Lower leg skin (tissue), 4 donors: ENCODE data around the gene LUZP1. TPM values are rescaled to one million over a fixed set of nuclear protein-coding genes. Genes with fewer than 3 reads are reported as not detected.

Source experiments
- DNase-seq, 2 donors: peaks; one replicate each; pipeline ENCODE4 v3.0.0-alpha.2; 2019; ENCODE audit warnings: low spot score in 2 of 2
- H3K4me3 ChIP-seq: fragments of 200-600 bp; sonication (generic); 2 replicates; pipeline ENCODE4 v1.5.1; 2017; ENCODE audit warnings: mild to moderate bottlenecking, low read depth; ENCODE audit not compliant: poor library complexity, severe bottlenecking
- CTCF ChIP-seq, 3 donors: fragments of 450-650 bp; IDR thresholded peaks; one replicate each; pipeline ENCODE4 v1.5.1; 2016; ENCODE audit warnings: antibody characterized with exemption in 3 of 3, mild to moderate bottlenecking in 3 of 3, moderate library complexity in 2 of 3
- POLR2A ChIP-seq, 2 donors: fragments of 450-650 bp; IDR thresholded peaks; one replicate each; pipeline ENCODE4 v1.6.1; 2016 to 2017; ENCODE audit warnings: antibody characterized with exemption in 2 of 2, mild to moderate bottlenecking in 1 of 2, moderate library complexity in 1 of 2
- WGBS, 2 donors: methylation state at CpG; one replicate each; pipeline ENCODE4 v1.1.5; 2018; 5-methylcytosine and 5-hydroxymethylcytosine counted together
- intact Hi-C: fragments of 100-400 bp; cut with DNase I; formaldehyde crosslinking; loops from one replicate; pipeline ENCODE4 v1.15.0; 2023; ENCODE audit warnings: low total_unique reads
- total RNA-seq, 4 donors: library from RNA; depleted of rRNA; stranded (reverse); fragments of >200 nt; gene quantifications; one replicate each; pipeline ENCODE4 v1.1.0, GENCODE V29; 2016

The LUZP1 gene
- total RNA-seq, 4 donors from 2014 or later = 14.2 to 25.5 (median 19.3) TPM

GRCh38 chr1:23156940-23157339 is 11.7 kb downstream of the LUZP1 start:
- intact Hi-C loops = no loop called here
- 93 to 97% methylated on average over 4 of the region's 4 CpGs for WGBS, 2 donors
- no peak overlapping the region for H3K4me3 ChIP-seq
- TF ChIP-seq CTCF (IDR thresholded peaks at IDR 0.05) = no peak
- TF ChIP-seq POLR2A (IDR thresholded peaks at IDR 0.05) = no peak
- no peak for DNase-seq

GRCh38 chr1:23152966-23153684 is 15.5 kb downstream of the LUZP1 start:
- no peak for TF ChIP-seq POLR2A (IDR thresholded peaks at IDR 0.05)
- 59 to 74% methylated on average over 1 of the region's 1 CpG for WGBS, 2 donors
- no peak for DNase-seq
- intact Hi-C loops = no loop called here
- H3K4me3 ChIP-seq = no peak overlapping the region

- no peak for TF ChIP-seq POLR2A (IDR thresholded peaks at IDR 0.05)
- no peak for TF ChIP-seq CTCF (IDR thresholded peaks at IDR 0.05)
- intact Hi-C loops = no loop called here
- DNase-seq = no peak
- 51 to 65% methylated on average over 5 of the region's 5 CpGs for WGBS, 2 donors
- no peak overlapping the region for H3K4me3 ChIP-seq
Observed at GRCh38 chr1:23150742-23151141, 17.9 kb downstream of the LUZP1 start.

GRCh38 chr1:23150125-23150524 is 18.5 kb downstream of the LUZP1 start:
- DNase-seq = no peak
- 57 to 72% methylated on average over 2 of the region's 2 CpGs for WGBS, 2 donors
- TF ChIP-seq CTCF (IDR thresholded peaks at IDR 0.05) (no peak), POLR2A (IDR thresholded peaks at IDR 0.05) (no peak)
- intact Hi-C loops = no loop called here
- no peak overlapping the region for H3K4me3 ChIP-seq

- WGBS, 2 donors = 14 to 30% methylated on average over 1 of the region's 1 CpG
- no peak for DNase-seq
- intact Hi-C loops = no loop called here
- H3K4me3 ChIP-seq = no peak overlapping the region
- TF ChIP-seq CTCF (IDR thresholded peaks at IDR 0.05) = no peak
- TF ChIP-seq POLR2A (IDR thresholded peaks at IDR 0.05) = no peak
Observed at GRCh38 chr1:23149114-23149513, 19.5 kb downstream of the LUZP1 start.

GRCh38 chr1:23148084-23148483 is 20.6 kb downstream of the LUZP1 start:
- no peak for DNase-seq
- 54 to 57% methylated on average over 4 of the region's 4 CpGs for WGBS, 2 donors
- TF ChIP-seq POLR2A (IDR thresholded peaks at IDR 0.05) (no peak), CTCF (IDR thresholded peaks at IDR 0.05) (no peak)
- intact Hi-C loops = no loop called here
- H3K4me3 ChIP-seq = no peak overlapping the region
